OCI-LY3 (cell line): ENCODE measurements around the gene QDPR.

Experiments
- CTCF ChIP-seq: fragments of 200-600, 300-600 bp; sonication (generic); IDR thresholded peaks from 2 replicates; pipeline ENCODE4 v1.5.1; 2014; ENCODE audit warnings: antibody characterized with exemption, low read length, low read depth
- EZH2phosphoT487 ChIP-seq: fragments of 200-600 bp; shearing (Covaris generic); IDR thresholded peaks from 2 replicates; pipeline ENCODE4 v1.6.1; 2018; ENCODE audit warnings: antibody characterized with exemption, mixed run types, low read depth

- TF ChIP-seq CTCF (no peak), EZH2phosphoT487 (no peak)
These were observed 1.3 kb downstream of the QDPR start for GRCh38 chr4:17510582-17510981.
